PC-3 (cell line): ENCODE measurements around the gene ERCC2. TPM values are rescaled to one million over a fixed set of nuclear protein-coding genes. Genes with fewer than 3 reads are reported as not detected.

Experiments
- ATAC-seq: fragments of 200-7000 bp; cut with Tn5 transposase; 2 replicates; pipeline ENCODE4 v1.9.1; 2020; ENCODE audit warnings: mild to moderate bottlenecking, moderate library complexity
- BruUV-seq: library from RNA; stranded (reverse); fragments of 400-500 nt; replicated peaks from 2 replicates; lab custom pipeline; 2021; lab: Mats Ljungman, UMichigan
- CTCF ChIA-PET: fragments of 300-600 bp; sonication (Branson Sonifier 250); formaldehyde crosslinking; loops from one replicate; lab custom pipeline; 2022; ENCODE audit warnings: antibody characterized with exemption; lab: Charles Lee
- POLR2A ChIA-PET: fragments of 300-600 bp; sonication (Branson Sonifier 250); formaldehyde crosslinking; loops from one replicate; lab custom pipeline; 2022; ENCODE audit warnings: antibody characterized with exemption; ENCODE audit not compliant: unreplicated experiment; lab: Charles Lee
- DNase-seq: peaks from one replicate; pipeline ENCODE4 v3.0.0-alpha.2; 2015
- H2AFZ ChIP-seq: fragments of 300-600 bp; sonication (generic); 2 replicates; pipeline ENCODE4 v1.6.0; 2016; ENCODE audit warnings: antibody characterized with exemption, low read length
- H3F3A ChIP-seq: fragments of 300-600 bp; sonication (generic); one replicate; pipeline ENCODE4 v1.6.0; 2017; ENCODE audit warnings: antibody characterized with exemption, low read length, control low read depth, mild to moderate bottlenecking; ENCODE audit not compliant: unreplicated experiment
- H3K27ac ChIP-seq: fragments of 300-600 bp; sonication (generic); 2 replicates; pipeline ENCODE4 v1.5.1; 2016; ENCODE audit warnings: mild to moderate bottlenecking, low read length
- H3K27me3 ChIP-seq: fragments of 300-600 bp; sonication (generic); 2 replicates; pipeline ENCODE4 v1.6.1; 2016; ENCODE audit warnings: low read length, mixed read lengths
- H3K36me3 ChIP-seq: fragments of 300-600 bp; sonication (generic); 2 replicates; pipeline ENCODE4 v1.6.1; 2016; ENCODE audit warnings: low read depth, mixed run types, low read length, mixed read lengths
- H3K4me1 ChIP-seq: fragments of 300-600 bp; sonication (generic); 2 replicates; pipeline ENCODE4 v1.5.1; 2016; ENCODE audit warnings: low read length; ENCODE audit not compliant: insufficient read depth
- H3K4me2 ChIP-seq: fragments of 300-600 bp; sonication (generic); 2 replicates; pipeline ENCODE4 v1.6.0; 2016; ENCODE audit warnings: low read length
- H3K4me3 ChIP-seq: fragments of 300-600 bp; sonication (generic); 2 replicates; pipeline ENCODE4 v1.5.1; 2016; ENCODE audit warnings: mild to moderate bottlenecking, low read length, mixed read lengths
- H3K79me2 ChIP-seq: fragments of 300-600 bp; sonication (generic); 2 replicates; pipeline ENCODE4 v1.6.1; 2017; ENCODE audit warnings: low read length, mixed read lengths
- H3K9ac ChIP-seq: fragments of 300-600 bp; sonication (generic); 2 replicates; pipeline ENCODE4 v1.6.0; 2016; ENCODE audit warnings: mild to moderate bottlenecking, low read length
- H3K9me2 ChIP-seq: fragments of 300-600 bp; sonication (generic); replicated peaks from 2 replicates; pipeline ENCODE4 v1.6.1; 2016; ENCODE audit warnings: mixed run types, low read length, mixed read lengths
- H3K9me3 ChIP-seq: fragments of 300-600 bp; sonication (generic); 2 replicates; pipeline ENCODE4 v1.6.1; 2016; ENCODE audit warnings: low read length, mixed read lengths
- H4K20me1 ChIP-seq: fragments of 300-600 bp; sonication (generic); 2 replicates; pipeline ENCODE4 v1.6.1; 2016; ENCODE audit warnings: low read length, mixed read lengths
- CTCF ChIP-seq: fragments of 300-600 bp; sonication (generic); conservative IDR thresholded peaks from 2 replicates; pipeline ENCODE4 v1.5.1; 2017; ENCODE audit warnings: antibody characterized with exemption, low read depth, mild to moderate bottlenecking, low read length
- EZH2 ChIP-seq: fragments of 300-600 bp; sonication (generic); IDR thresholded peaks from one replicate; pipeline ENCODE4 v1.6.1; 2017; ENCODE audit warnings: antibody characterized with exemption, mild to moderate bottlenecking, low read length; ENCODE audit not compliant: unreplicated experiment
- EZH2phosphoT487 ChIP-seq: fragments of 300-600 bp; sonication (generic); IDR thresholded peaks from 2 replicates; pipeline ENCODE4 v1.6.1; 2018; ENCODE audit warnings: mild to moderate bottlenecking, antibody characterized with exemption, low read length, borderline replicate concordance
- intact Hi-C: fragments of 100-400 bp; cut with micrococcal nuclease; formaldehyde crosslinking; loops from 2 replicates; pipeline ENCODE4 v1.9.0; 2023
- total RNA-seq: library from RNA; depleted of rRNA; stranded (reverse); fragments of >200 nt; gene quantifications from 2 replicates; pipeline ENCODE4 v1.2.3, GENCODE V29; 2014

Gene ERCC2
- total RNA-seq, 1 experiment from 2014 or later = 48.0 TPM

DNA sequence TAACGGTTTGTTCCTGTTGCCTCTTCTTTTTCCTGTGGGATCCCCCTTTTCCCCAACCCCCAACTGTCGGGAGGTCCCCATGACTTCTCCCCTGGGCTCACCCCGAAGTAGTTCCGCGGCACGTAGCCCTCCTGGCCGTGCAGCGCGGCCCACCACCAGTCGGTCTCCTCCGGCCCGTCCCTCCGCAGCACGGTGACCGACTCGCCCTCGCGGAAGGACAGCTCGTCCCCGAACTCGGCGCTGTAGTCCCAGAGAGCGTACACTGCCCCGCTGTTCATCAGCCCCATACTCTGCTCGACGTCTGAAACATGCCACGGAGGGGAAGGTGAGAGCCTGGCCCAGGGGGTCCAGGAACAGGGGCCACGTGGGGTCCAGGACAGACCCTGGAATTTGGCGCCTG lies 12.1 kb upstream of the ERCC2 start:
- peaks cover 10% of the 10 kb centered on the region; the same call in 1 of the 2 replicates for H3K4me1 ChIP-seq
- ATAC-seq = no peak
- H3K27ac ChIP-seq = no peak overlapping the region
- H3K4me3 ChIP-seq = no peak overlapping the region
- H3K9me2 ChIP-seq = no peaks in the 10 kb centered on the region
- no peak overlapping the region for H3K9ac ChIP-seq
- H3K4me2 ChIP-seq = no peak overlapping the region
- H3K79me2 ChIP-seq = no peaks in the 10 kb centered on the region
- intact Hi-C loops = no loop called here
- H3K36me3 ChIP-seq = no peaks in the 10 kb centered on the region
- TF ChIP-seq EZH2 = no peak
- TF ChIP-seq CTCF = no peak
- no peak for TF ChIP-seq EZH2phosphoT487
- ChIA-PET CTCF (no interaction called here), POLR2A (no interaction called here)
- no peaks in the 10 kb centered on the region for H3F3A ChIP-seq
- BruUV-seq = no TSS peak
- no peaks in the 10 kb centered on the region for H3K27me3 ChIP-seq
- no peak overlapping the region for H2AFZ ChIP-seq
- H3K9me3 ChIP-seq = no peaks in the 10 kb centered on the region
- H4K20me1 ChIP-seq = no peaks in the 10 kb centered on the region
- no peak for DNase-seq

DNA sequence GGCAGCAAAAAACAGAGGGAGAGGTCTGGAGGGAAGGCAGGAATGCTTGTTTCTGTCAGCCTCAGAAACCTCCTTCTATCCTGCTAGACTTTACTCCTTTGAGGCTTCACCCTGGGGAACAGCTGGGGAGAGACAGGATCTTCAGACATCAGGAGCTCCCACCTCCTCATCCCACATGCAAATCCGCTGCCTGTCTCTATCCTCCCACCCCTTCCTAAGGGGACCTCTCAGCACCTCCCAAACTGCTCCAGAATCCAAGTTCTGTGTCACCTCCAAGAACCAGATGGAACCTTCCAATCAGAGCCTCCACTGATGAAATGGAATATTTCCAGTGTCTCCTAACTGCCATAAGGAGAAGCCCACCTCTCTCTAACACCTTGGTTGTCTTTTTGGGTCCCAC lies 9.7 kb upstream of the ERCC2 start:
- TF ChIP-seq EZH2 (no peak), CTCF (no peak), EZH2phosphoT487 (no peak)
- no peak for ATAC-seq
- H2AFZ ChIP-seq = no peak overlapping the region
- intact Hi-C loops = no loop called here
- no peak for DNase-seq
- H3K4me1 ChIP-seq = peaks cover 19% of the 10 kb centered on the region
- ChIA-PET POLR2A (no interaction called here), CTCF (no interaction called here)
- H3K36me3 ChIP-seq = no peaks in the 10 kb centered on the region
- BruUV-seq = no TSS peak
- H3K9ac ChIP-seq = no peak overlapping the region
- no peaks in the 10 kb centered on the region for H3K79me2 ChIP-seq
- no peaks in the 10 kb centered on the region for H3K9me2 ChIP-seq
- H3K9me3 ChIP-seq = no peaks in the 10 kb centered on the region
- H3K27ac ChIP-seq = peak overlapping the region; percentile 46
- no peak overlapping the region for H3K4me2 ChIP-seq
- no peaks in the 10 kb centered on the region for H4K20me1 ChIP-seq
- no peaks in the 10 kb centered on the region for H3K27me3 ChIP-seq
- no peaks in the 10 kb centered on the region for H3F3A ChIP-seq
- H3K4me3 ChIP-seq = no peak overlapping the region

- POLR2A ChIA-PET = no interaction called here
- peak overlapping the region; percentile 84 for H3K27ac ChIP-seq
- no peaks in the 10 kb centered on the region for H3K36me3 ChIP-seq
- no peaks in the 10 kb centered on the region for H4K20me1 ChIP-seq
- DNase-seq = peak; percentile 94
- no peaks in the 10 kb centered on the region for H3K9me3 ChIP-seq
- TF ChIP-seq CTCF (no peak), EZH2 (no peak), EZH2phosphoT487 (no peak)
- TSS peak; percentile 48 for BruUV-seq
- no peak overlapping the region for H3K4me3 ChIP-seq
- CTCF ChIA-PET = interaction anchor here (0.7 kb wide), 1 partner anchor 549 kb away, joined by 6 read pairs; no protein-coding TSS in a partner anchor
- no peak overlapping the region for H2AFZ ChIP-seq
- H3F3A ChIP-seq = no peaks in the 10 kb centered on the region
- peaks cover 19% of the 10 kb centered on the region for H3K4me1 ChIP-seq
- no peaks in the 10 kb centered on the region for H3K79me2 ChIP-seq
- 0 out of 2 replicates have a peak overlapping the region, but pooled peaks have one; percentile 15 for H3K9ac ChIP-seq
- ATAC-seq = peak; percentile 80
- no peaks in the 10 kb centered on the region for H3K27me3 ChIP-seq
- intact Hi-C loops = loop anchor here (2.0 kb wide), 1 partner anchor 31 kb away; the partner anchor contains the start of gene POLR1G
- no peaks in the 10 kb centered on the region for H3K9me2 ChIP-seq
- H3K4me2 ChIP-seq = peak overlapping the region; percentile 54
These were observed 5.8 kb upstream of the ERCC2 start for GRCh38 chr19:45376045-45376724.
